Measurements from ENCODE around the gene CLEC2L. TPM values are rescaled to one million over a fixed set of nuclear protein-coding genes. Genes with fewer than 3 reads are reported as not detected.

Gene CLEC2L
- total and polyA plus RNA-seq, 2 of the 8 experiments (the other 6 are each of a cell fraction or from before 2014, with no cell fraction given), result 0.20 to 1.9 TPM

DNA sequence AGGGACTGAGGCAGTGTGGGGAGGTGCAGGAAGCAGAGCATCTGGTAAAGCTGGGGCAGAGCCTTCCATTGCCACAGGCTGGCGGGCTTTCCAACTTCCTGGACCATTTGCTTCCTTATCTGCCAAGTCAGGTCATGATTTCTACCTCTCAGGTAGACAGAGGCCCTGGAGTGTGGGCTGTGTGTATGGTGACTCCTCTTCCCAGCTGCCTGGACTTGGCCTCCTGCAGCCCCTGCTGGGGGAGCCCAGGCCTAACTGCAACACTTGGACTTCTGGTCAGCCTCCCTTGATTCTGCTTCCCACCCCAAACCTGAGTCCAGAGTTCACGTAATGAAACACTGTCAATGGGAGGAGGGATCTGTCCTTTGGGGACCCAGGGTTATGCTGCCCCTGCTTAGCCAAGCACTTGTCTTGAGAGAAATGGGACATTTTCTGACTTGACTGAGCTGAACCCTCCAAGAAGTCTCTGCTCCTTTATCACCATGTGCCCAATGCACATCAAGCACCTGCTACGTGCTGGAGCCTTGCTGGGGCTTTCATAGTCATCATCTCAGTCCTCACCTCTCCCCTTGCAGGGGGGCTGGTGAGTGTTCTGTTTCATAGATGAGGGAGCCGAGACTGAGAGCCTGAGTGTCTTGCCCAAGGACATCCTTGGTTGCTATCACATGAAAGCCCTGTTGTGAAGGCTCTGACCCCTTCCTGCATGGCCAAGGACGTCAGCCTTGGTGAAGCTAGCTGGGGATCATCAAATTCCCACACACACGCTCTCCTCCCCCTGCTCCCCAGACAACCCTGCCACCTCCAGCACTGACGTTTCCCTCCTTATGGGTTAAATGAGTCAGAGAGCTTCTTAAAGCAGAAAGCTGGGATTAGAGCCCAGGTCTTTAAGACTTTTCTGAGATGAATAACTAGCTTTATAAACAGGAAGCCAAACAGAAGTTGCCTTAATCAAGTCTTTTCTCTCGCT is 3.4 kb downstream of the CLEC2L start:
- Histone ChIP-seq H3K36me3 (ENCODE audit: control insufficient read depth in 2 of 4, insufficient read depth in 4 of 4, low read length in 3 of 4) (no peaks in the 10 kb centered on the region), H3K23me2 (ENCODE audit: low read depth, low read length) (peaks cover 5% of the 10 kb centered on the region; the same call in 1 of the 2 replicates), H3K23ac (ENCODE audit: insufficient read length) (no peak overlapping the region), H4K91ac (replicated peaks; ENCODE audit: insufficient read length, low read length) (no peak overlapping the region), H4K20me1 (replicated peaks in 1 of 2; ENCODE audit: control insufficient read depth in 1 of 2, insufficient read depth in 2 of 2, low read length in 2 of 2) (peaks cover 0 to 2% of the 10 kb centered on the region in 2 experiments), H4K5ac (ENCODE audit: insufficient read length, low read depth, low read length) (no peak overlapping the region), H3K79me2 (ENCODE audit: control insufficient read depth in 1 of 2, insufficient read depth in 2 of 2, low read length in 2 of 2) (no peaks in the 10 kb centered on the region), H3K14ac (ENCODE audit: insufficient read length) (no peak overlapping the region), H2BK15ac (ENCODE audit: low read length) (peak overlapping the region; percentile 95; the same call in 1 of the 2 replicates), H2BK12ac (ENCODE audit: low read depth, low read length) (no peak overlapping the region), H4K8ac (ENCODE audit: extremely low read depth, insufficient read depth, low read length) (no peak overlapping the region), H2AFZ (ENCODE audit: low read length) (no peak overlapping the region), H2AK5ac (ENCODE audit: low read depth, low read length) (no peak overlapping the region), H3K27ac (ENCODE audit: low read depth, low read length) (no peak overlapping the region), H3K4me2 (ENCODE audit: insufficient read depth in 1 of 2, low read depth in 2 of 2, low read length in 2 of 2) (no peak overlapping the region), H3K18ac (ENCODE audit: extremely low read depth, low read length) (no peak overlapping the region), H3K9ac (replicated peaks in 1 of 4; ENCODE audit: extremely low read depth in 1 of 4, low read depth in 3 of 4, low read length in 3 of 4) (no peak overlapping the region), H2BK20ac (ENCODE audit: low read length) (no peak overlapping the region), H2BK120ac (replicated peaks; ENCODE audit: low read depth, low read length) (no peak overlapping the region), H2BK5ac (ENCODE audit: low read depth, low read length) (no peak overlapping the region), H3K56ac (replicated peaks; ENCODE audit: insufficient read length, low read depth, low read length) (no peak overlapping the region), H3K9me3 (ENCODE audit: insufficient read depth in 2 of 2, low read depth in 1 of 2, low read length in 1 of 2) (no peaks in the 10 kb centered on the region), H3K4ac (replicated peaks; ENCODE audit: insufficient read length, low read depth, low read length) (no peak overlapping the region), H3K4me3 (ENCODE audit: extremely low read depth in 1 of 4, insufficient read depth in 2 of 4, low read depth in 3 of 4, low read length in 4 of 4) (no peak overlapping the region), H3K79me1 (ENCODE audit: low read depth, low read length) (no peaks in the 10 kb centered on the region), H3K4me1 (replicated peaks in 1 of 4; ENCODE audit: control insufficient read depth in 3 of 4, insufficient read depth in 4 of 4, low read length in 3 of 4) (peaks cover 0 to 7% (median 0%) of the 10 kb centered on the region in 4 experiments; a peak in 2 of 7 replicates), H3K27me3 (replicated peaks in 1 of 4; ENCODE audit: control insufficient read depth in 3 of 4, extremely low read depth in 1 of 4, insufficient read depth in 3 of 4, low read length in 3 of 4) (peaks cover 18 to 38% (median 31%) of the 10 kb centered on the region in 4 experiments)
- POLR2A ChIA-PET (ENCODE audit: partially characterized antibody), result interaction anchor here (1.5 kb wide), 1 partner anchor 43 kb away, joined by 4 read pairs; the partner anchor contains the start of gene KLRG2
- no peak for DNase-seq (ENCODE audit: low read depth in 1 of 2, low spot score in 2 of 2)
- no peak for TF ChIP-seq CBX8 (IDR thresholded peaks at IDR 0.05; ENCODE audit: borderline replicate concordance, low read depth, low read length)
- no peak for TF ChIP-seq TCF12 (IDR thresholded peaks at IDR 0.05; ENCODE audit: low read depth, low read length)
- TF ChIP-seq, protein P1, sequence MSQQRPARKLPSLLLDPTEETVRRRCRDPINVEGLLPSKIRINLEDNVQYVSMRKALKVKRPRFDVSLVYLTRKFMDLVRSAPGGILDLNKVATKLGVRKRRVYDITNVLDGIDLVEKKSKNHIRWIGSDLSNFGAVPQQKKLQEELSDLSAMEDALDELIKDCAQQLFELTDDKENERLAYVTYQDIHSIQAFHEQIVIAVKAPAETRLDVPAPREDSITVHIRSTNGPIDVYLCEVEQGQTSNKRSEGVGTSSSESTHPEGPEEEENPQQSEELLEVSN (IDR thresholded peaks at IDR 0.05), result no peak
- TF ChIP-seq ASH2L (IDR thresholded peaks at IDR 0.05; ENCODE audit: low read length), result no peak
- no peak for TF ChIP-seq HDAC6 (IDR thresholded peaks at IDR 0.05; ENCODE audit: low read depth, low read length)
- no peak for TF ChIP-seq ATF3 (IDR thresholded peaks at IDR 0.05; ENCODE audit: insufficient read depth, low read depth, low read length)
- TF ChIP-seq NRF1 (IDR thresholded peaks at IDR 0.05; ENCODE audit: low read depth, low read length), result no peak
- CTCF ChIA-PET (ENCODE audit: partially characterized antibody), result interaction anchor here (1.1 to 1.9 kb wide), 4 partner anchors 20 to 93 kb away, joined by 3 to 8 read pairs (median 4); no protein-coding TSS in a partner anchor
- FAIRE-seq, result no peak
- 90% methylated on average over 8 of the region's 8 CpGs; no CpG with 5 or more reads in 1 of the 2 experiments for WGBS, 2 experiments (ENCODE audit: extremely low coverage in 1 of 2, insufficient coverage in 1 of 2, insufficient read length in 1 of 2, insufficient replicate concordance in 2 of 2, low coverage in 1 of 2, low lambda C conversion rate in 2 of 2, missing lambda C conversion rate in 1 of 2)

Data from H1 (cell line).